GM12865 (cell line): ENCODE results near the gene CCNY.

Source experiments
- DNase-seq: peaks from one replicate; pipeline ENCODE4 v3.0.0; 2010; ENCODE audit warnings: low read depth
- H3K4me3 ChIP-seq: 2 replicates; pipeline ENCODE4 v1.5.1; 2011; ENCODE audit warnings: mild to moderate bottlenecking, low read depth, low read length, control low read depth
- CTCF ChIP-seq: IDR thresholded peaks from 2 replicates; pipeline ENCODE4 v1.5.1; 2011; ENCODE audit warnings: low read length, control low read depth, low read depth, inconsistent platforms; ENCODE audit not compliant: insufficient read depth; ENCODE audit errors: missing control alignments

CCNY gene

DNA sequence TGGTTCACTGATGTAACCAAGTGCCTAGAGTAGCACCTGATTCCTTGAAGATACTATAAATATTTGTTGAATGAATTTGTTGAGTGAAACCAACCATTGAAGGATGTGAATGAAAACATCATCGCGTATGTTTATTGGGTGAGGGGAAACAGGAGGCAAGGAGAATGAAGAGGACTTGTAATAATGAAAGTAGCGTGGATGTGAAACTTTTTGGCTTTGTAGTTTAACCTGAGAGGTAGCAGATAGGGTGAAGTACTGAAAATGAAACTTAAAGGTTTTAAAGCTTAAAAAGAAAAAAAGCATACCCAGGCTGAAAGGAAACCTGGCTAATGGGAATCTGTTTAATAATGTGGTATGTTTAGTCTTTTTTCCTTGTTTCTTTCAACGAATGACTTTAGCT lies 5.2 kb downstream of the CCNY start:
- TF ChIP-seq CTCF, result no peak
- peak; percentile 89 for DNase-seq
- H3K4me3 ChIP-seq, result no peak overlapping the region

- no peak overlapping the region for H3K4me3 ChIP-seq
- DNase-seq, result peak; percentile 15
- TF ChIP-seq CTCF, result no peak
These were observed 6.0 kb downstream of the CCNY start for GRCh38 chr10:35342183-35342753.

DNA sequence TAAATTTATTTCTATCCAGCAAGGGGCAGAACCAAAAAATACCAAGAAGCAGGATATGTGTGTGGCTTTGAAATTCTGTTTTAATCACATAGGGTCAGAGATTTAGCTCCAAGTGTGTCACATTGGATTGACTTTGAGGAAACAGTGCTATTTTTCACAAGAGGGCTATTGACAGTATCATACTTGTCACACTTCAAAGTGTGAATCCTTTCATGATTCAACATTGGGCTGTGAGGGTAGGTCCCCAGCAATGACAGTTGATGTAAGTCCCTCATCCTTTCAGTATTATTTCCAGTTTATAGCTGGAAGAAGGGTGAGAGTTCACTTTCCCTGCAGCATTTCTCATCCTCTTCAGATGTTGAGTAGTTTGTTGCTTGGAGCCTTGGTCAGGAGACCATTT lies 7.4 kb downstream of the CCNY start:
- TF ChIP-seq CTCF, result no peak
- H3K4me3 ChIP-seq, result no peak overlapping the region
- no peak for DNase-seq

- no peak for DNase-seq
- no peak overlapping the region for H3K4me3 ChIP-seq
These were observed 9.1 kb downstream of the CCNY start for GRCh38 chr10:35345383-35345742.

DNA sequence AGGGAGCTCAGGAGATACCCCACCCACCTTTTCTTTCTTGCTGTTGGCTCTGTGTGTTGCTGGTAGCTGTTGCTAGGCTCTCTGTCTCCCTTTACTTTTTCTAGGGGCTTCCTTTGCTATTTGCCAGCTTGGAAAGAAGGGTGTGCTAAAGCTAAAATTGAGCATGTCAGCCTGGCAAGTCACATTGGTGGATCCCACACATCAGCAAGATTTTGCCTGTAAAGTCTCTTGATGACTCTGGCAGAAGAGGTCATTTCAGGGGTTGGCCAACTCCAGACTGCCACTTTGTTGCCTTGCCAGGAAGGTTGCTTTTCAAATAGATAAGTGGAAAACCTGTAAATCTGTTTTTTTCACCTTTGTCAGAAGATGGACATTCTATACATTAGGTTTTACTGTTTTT lies 9.9 kb downstream of the CCNY start:
- no peak for DNase-seq
- H3K4me3 ChIP-seq, result no peak overlapping the region
- no peak for TF ChIP-seq CTCF

More at GRCh38 chr10:35345383-35345742, 9.1 kb downstream of the CCNY start:
- no peak for TF ChIP-seq CTCF

DNA sequence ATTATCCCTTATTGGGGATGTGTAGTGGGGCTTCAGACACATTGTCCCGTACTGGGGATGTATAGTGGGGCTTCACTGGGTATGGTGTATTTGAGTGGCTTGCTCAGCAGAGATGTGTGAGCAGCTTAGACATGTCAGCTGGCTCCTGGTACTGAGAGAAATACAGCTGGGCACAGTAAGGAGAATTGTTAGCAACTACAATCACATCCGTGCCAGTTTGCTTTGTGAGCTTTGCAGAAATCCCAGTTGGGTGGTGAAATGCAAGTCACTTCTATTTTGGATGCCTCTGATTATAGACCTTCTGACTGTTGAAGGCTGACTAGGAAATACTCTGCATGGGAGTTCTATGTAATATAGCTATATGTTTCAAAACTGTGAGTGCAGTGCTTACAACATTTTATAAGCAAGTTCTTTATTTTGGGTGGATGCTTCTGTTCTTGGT lies 10.8 kb downstream of the CCNY start:
- no peak for DNase-seq
- no peak for TF ChIP-seq CTCF
- H3K4me3 ChIP-seq, result no peak overlapping the region

- no peak for DNase-seq
- H3K4me3 ChIP-seq, result no peak overlapping the region
- no peak for TF ChIP-seq CTCF
These were observed 11.7 kb downstream of the CCNY start for GRCh38 chr10:35347899-35348608.
